ENCODE measurements around the gene IGFL4. TPM values are rescaled to one million over a fixed set of nuclear protein-coding genes. Genes with fewer than 3 reads are reported as not detected.

Gene IGFL4
- total and polyA plus RNA-seq, 10 of the 15 experiments (the other 5 are each of a cell fraction or from before 2014, with no cell fraction given) = not detected

DNA sequence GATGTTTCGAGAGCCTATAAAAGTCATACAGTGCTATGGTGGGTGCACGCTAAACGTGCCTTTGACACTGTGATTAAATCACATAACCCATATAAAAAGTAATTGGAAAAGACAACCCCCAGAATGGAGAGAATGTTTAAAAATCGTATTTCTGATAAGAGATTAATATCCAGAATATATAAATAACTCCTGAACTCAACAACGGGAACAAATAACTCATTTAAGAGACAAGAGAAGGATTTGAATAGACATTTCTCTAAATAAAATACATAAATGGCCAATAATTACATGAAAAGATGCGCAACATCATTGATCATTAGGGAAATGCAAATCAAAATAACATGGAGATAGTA, 37.0 kb upstream of the IGFL4 start:
- TF ChIP-seq POLR2AphosphoS5 (IDR thresholded peaks at IDR 0.05; ENCODE audit: low read length) = no peak
- TF ChIP-seq, protein P1, sequence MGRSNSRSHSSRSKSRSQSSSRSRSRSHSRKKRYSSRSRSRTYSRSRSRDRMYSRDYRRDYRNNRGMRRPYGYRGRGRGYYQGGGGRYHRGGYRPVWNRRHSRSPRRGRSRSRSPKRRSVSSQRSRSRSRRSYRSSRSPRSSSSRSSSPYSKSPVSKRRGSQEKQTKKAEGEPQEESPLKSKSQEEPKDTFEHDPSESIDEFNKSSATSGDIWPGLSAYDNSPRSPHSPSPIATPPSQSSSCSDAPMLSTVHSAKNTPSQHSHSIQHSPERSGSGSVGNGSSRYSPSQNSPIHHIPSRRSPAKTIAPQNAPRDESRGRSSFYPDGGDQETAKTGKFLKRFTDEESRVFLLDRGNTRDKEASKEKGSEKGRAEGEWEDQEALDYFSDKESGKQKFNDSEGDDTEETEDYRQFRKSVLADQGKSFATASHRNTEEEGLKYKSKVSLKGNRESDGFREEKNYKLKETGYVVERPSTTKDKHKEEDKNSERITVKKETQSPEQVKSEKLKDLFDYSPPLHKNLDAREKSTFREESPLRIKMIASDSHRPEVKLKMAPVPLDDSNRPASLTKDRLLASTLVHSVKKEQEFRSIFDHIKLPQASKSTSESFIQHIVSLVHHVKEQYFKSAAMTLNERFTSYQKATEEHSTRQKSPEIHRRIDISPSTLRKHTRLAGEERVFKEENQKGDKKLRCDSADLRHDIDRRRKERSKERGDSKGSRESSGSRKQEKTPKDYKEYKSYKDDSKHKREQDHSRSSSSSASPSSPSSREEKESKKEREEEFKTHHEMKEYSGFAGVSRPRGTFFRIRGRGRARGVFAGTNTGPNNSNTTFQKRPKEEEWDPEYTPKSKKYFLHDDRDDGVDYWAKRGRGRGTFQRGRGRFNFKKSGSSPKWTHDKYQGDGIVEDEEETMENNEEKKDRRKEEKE (IDR thresholded peaks at IDR 0.05) = no peak
- peaks cover 3 to 9% of the 10 kb centered on the region in 2 experiments; a peak in 3 of 4 replicates for H3K27me3 ChIP-seq (replicated peaks in 1 of 2; ENCODE audit: control insufficient read depth in 2 of 2, insufficient read depth in 2 of 2, low read length in 1 of 2)
- WGBS (ENCODE audit: insufficient coverage, insufficient replicate concordance, low lambda C conversion rate, missing lambda C conversion rate) = 25% methylated on average over 6 of the region's 6 CpGs
- H3K9me3 ChIP-seq (replicated peaks; ENCODE audit: control insufficient read depth, insufficient read depth, low read length) = no peaks in the 10 kb centered on the region
- H3K27ac ChIP-seq (ENCODE audit: control insufficient read depth, insufficient read depth) = no peak overlapping the region
- H3K4me2 ChIP-seq (ENCODE audit: control insufficient read depth, insufficient read depth) = no peak overlapping the region
- CTCF ChIA-PET = interaction anchor here (0.6 to 8.0 kb wide), 10 partner anchors 18 to 188 kb away, joined by 3 to 105 read pairs (median 4); no protein-coding TSS in a partner anchor
- H2AFZ ChIP-seq (ENCODE audit: control insufficient read depth, low read depth, low read length) = no peak overlapping the region
- no peaks in the 10 kb centered on the region for H3K79me2 ChIP-seq (ENCODE audit: control insufficient read depth, insufficient read depth, low read length)
- no peak overlapping the region for H3K9ac ChIP-seq (ENCODE audit: control insufficient read depth, insufficient read depth, low read length)
- no peak for DNase-seq (ENCODE audit: low read depth, low spot score)
- no peaks in the 10 kb centered on the region for H4K20me1 ChIP-seq (ENCODE audit: control insufficient read depth, insufficient read depth)
- SMC1A ChIA-PET (ENCODE audit: uncharacterized antibody, unreplicated experiment) = interaction anchor here (2.9 kb wide), 1 partner anchor 187 kb away, joined by 23 read pairs; no protein-coding TSS in a partner anchor
- intact Hi-C loops (cut with micrococcal nuclease; ENCODE audit: unreplicated experiment) (loop anchor here (1.0 to 2.0 kb wide), 2 partner anchors 49 to 188 kb away; no protein-coding TSS in a partner anchor), in situ Hi-C loops (cut with MboI) (no loop called here)
- no TSS peak for BruUV-seq (replicated peaks)
- POLR2A ChIA-PET = no interaction called here
- no peak for ATAC-seq
- H3K4me3 ChIP-seq = no peak overlapping the region
- H3K36me3 ChIP-seq (ENCODE audit: control insufficient read depth in 2 of 2, insufficient read depth in 2 of 2, low read length in 1 of 2) = no peaks in the 10 kb centered on the region
- no peaks in the 10 kb centered on the region for H3K4me1 ChIP-seq (ENCODE audit: control insufficient read depth, insufficient read depth, low read length)
- no peak for FAIRE-seq
- RAD21 ChIA-PET (ENCODE audit: unreplicated experiment) = interaction anchor here (0.7 to 2.0 kb wide), 6 partner anchors 49 to 188 kb away, joined by 3 to 7 read pairs (median 4); no protein-coding TSS in a partner anchor

Measured in GM12878 (cell line).